ENCODE results near the gene DIP2C.

GRCh38 chr10:308101-308500 is 381.4 kb downstream of the DIP2C start:
- TF ChIP-seq CTCF (IDR thresholded peaks at IDR 0.05) (no peak), POLR2A (IDR thresholded peaks at IDR 0.05) (no peak)
